Endothelial cell of umbilical vein (primary cell): Measurements from ENCODE around the gene NF1. TPM values are rescaled to one million over a fixed set of nuclear protein-coding genes. Genes with fewer than 3 reads are reported as not detected.
"Not testable (repeated sequence)": the region's sequence is repeated elsewhere in the genome, so short reads cannot be mapped to it uniquely, and the experiment has no call there.

ENCODE experiments used
- BruUV-seq: library from RNA; stranded (reverse); fragments of 400-500 nt; replicated peaks from 2 replicates; lab custom pipeline; 2021; lab: Mats Ljungman, UMichigan
- CTCF ChIA-PET: fragments of 300-600, 350-600 bp; sonication (Branson Sonifier 250); formaldehyde crosslinking; loops from one replicate; lab custom pipeline; 2021; ENCODE audit warnings: antibody characterized with exemption, inconsistent platforms; lab: Charles Lee
- POLR2A ChIA-PET: fragments of 300-600, 350-600 bp; sonication (Branson Sonifier 250); formaldehyde crosslinking; loops from one replicate; lab custom pipeline; 2021; ENCODE audit warnings: antibody characterized with exemption, inconsistent platforms; lab: Charles Lee
- DNase-seq: peaks from one replicate; pipeline ENCODE4 v3.0.0-alpha.2; 2011; ENCODE audit warnings: low read depth, low spot score
- FAIRE-seq: peaks from 2 replicates; lab custom pipeline; 2011; peaks lifted over from hg19 to GRCh38; lab: Jason Lieb, UNC
- H2AFZ ChIP-seq: 2 replicates; pipeline ENCODE4 v1.6.0; 2012; ENCODE audit warnings: low read depth, low read length, control low read depth, inconsistent platforms
- H3K27ac ChIP-seq: 2 replicates; pipeline ENCODE4 v1.5.1; 2011; ENCODE audit warnings: low read depth, mild to moderate bottlenecking, control low read depth, low read length, moderate library complexity; ENCODE audit not compliant: insufficient read depth
- H3K27me3 ChIP-seq, 2 experiments: 2 replicates each; pipeline versions ENCODE4 v1.6.0 to v1.6.1; 2011; ENCODE audit warnings: low read length in 2 of 2, mixed read lengths in 1 of 2; ENCODE audit not compliant: control insufficient read depth in 2 of 2, insufficient read depth in 2 of 2
- H3K36me3 ChIP-seq, 2 experiments: 2 replicates in 1 of 2; 3 replicates in 1 of 2; pipeline ENCODE4 v1.5.1; 2011; ENCODE audit warnings: low read length in 2 of 2, mild to moderate bottlenecking in 1 of 2, moderate library complexity in 1 of 2; ENCODE audit not compliant: control insufficient read depth in 2 of 2, insufficient read depth in 2 of 2; ENCODE audit errors: extremely low read depth in 1 of 2
- H3K4me1 ChIP-seq: 3 replicates; pipeline ENCODE4 v1.5.1; 2011; ENCODE audit warnings: mild to moderate bottlenecking, low read length; ENCODE audit not compliant: control insufficient read depth, insufficient read depth; ENCODE audit errors: extremely low read depth
- H3K4me2 ChIP-seq: 2 replicates; pipeline ENCODE4 v1.6.1; 2011; ENCODE audit warnings: low read length, control low read depth, mixed read lengths; ENCODE audit not compliant: insufficient read depth
- H3K4me3 ChIP-seq, 3 experiments: fragments of 200-600 bp in 1 of 3; sonication (generic), shearing (Covaris generic) in 1 of 3; replicated peaks in 1 of 3; 2 replicates each; pipeline ENCODE4 v1.5.1; 2011 to 2016; ENCODE audit warnings: control low read depth in 3 of 3, low read length in 3 of 3, mild to moderate bottlenecking in 2 of 3, inconsistent platforms in 1 of 3, low read depth in 1 of 3, moderate library complexity in 1 of 3; ENCODE audit not compliant: insufficient read depth in 1 of 3
- H3K79me2 ChIP-seq: 2 replicates; pipeline ENCODE4 v1.6.0; 2012; ENCODE audit warnings: low read length, inconsistent platforms; ENCODE audit not compliant: control insufficient read depth, insufficient read depth
- H3K9ac ChIP-seq: replicated peaks from 2 replicates; pipeline ENCODE3; 2011; ENCODE audit warnings: low read length, control low read depth; ENCODE audit not compliant: insufficient read depth; ENCODE audit errors: extremely low read depth
- H3K9me1 ChIP-seq: replicated peaks from 3 replicates; pipeline ENCODE4 v1.6.0; 2011; ENCODE audit warnings: mild to moderate bottlenecking, low read length; ENCODE audit not compliant: control insufficient read depth, insufficient read depth; ENCODE audit errors: extremely low read depth
- H3K9me3 ChIP-seq: replicated peaks from 2 replicates; pipeline ENCODE4 v1.5.1; 2012; ENCODE audit warnings: low read length, inconsistent platforms; ENCODE audit not compliant: control insufficient read depth, insufficient read depth
- H4K20me1 ChIP-seq: replicated peaks from 2 replicates; pipeline ENCODE3; 2011; ENCODE audit warnings: mild to moderate bottlenecking, low read length; ENCODE audit not compliant: control insufficient read depth, insufficient read depth; ENCODE audit errors: extremely low read depth
- EZH2 ChIP-seq: IDR thresholded peaks from 2 replicates; pipeline ENCODE4 v1.6.1; 2012; ENCODE audit warnings: borderline replicate concordance, low read depth, mild to moderate bottlenecking, moderate library complexity, low read length, inconsistent platforms; ENCODE audit not compliant: severe bottlenecking
- FOS ChIP-seq: IDR thresholded peaks from 2 replicates; pipeline ENCODE4 v1.6.1; 2011; ENCODE audit warnings: mild to moderate bottlenecking, low read length, moderate library complexity, borderline replicate concordance; ENCODE audit not compliant: insufficient read depth
- GATA2 ChIP-seq: IDR thresholded peaks from 2 replicates; pipeline ENCODE4 v1.7.0; 2011; ENCODE audit warnings: low read depth, mild to moderate bottlenecking, moderate library complexity, mixed read lengths, low read length; ENCODE audit not compliant: insufficient read length, insufficient read depth
- JUN ChIP-seq: IDR thresholded peaks from 2 replicates; pipeline ENCODE4 v1.6.1; 2011; ENCODE audit warnings: borderline replicate concordance, low read depth; ENCODE audit not compliant: insufficient read length, insufficient read depth
- MYC ChIP-seq: IDR thresholded peaks from one replicate; pipeline ENCODE4 v1.6.1; 2011; ENCODE audit warnings: mild to moderate bottlenecking, low read depth, low read length
- POLR2A ChIP-seq: IDR thresholded peaks from 2 replicates; pipeline ENCODE4 v1.6.1; 2012; ENCODE audit warnings: low read depth, mild to moderate bottlenecking, control low read depth, low read length
- POLR2AphosphoS5 ChIP-seq: IDR thresholded peaks from 2 replicates; pipeline ENCODE4 v1.6.1; 2012; ENCODE audit warnings: low read depth, mild to moderate bottlenecking, control low read depth, low read length, moderate library complexity; ENCODE audit not compliant: insufficient read depth
- dilution Hi-C: fragments of 300-500 bp; cut with MboI; formaldehyde crosslinking; loops from one replicate; pipeline ENCODE4 v1.15.0; 2019; ENCODE audit warnings: low sequenced_read_pairs; ENCODE audit not compliant: extremely low pct_ligation_motif_present
- intact Hi-C: fragments of 100-400 bp; cut with micrococcal nuclease; formaldehyde crosslinking; loops from one replicate; pipeline ENCODE4 v1.10.0; 2022
- polyA plus RNA-seq, 4 experiments: library from polyadenylated mRNA; depleted of rRNA in 3 of 4; stranded (reverse) in 3 of 4; unstranded in 1 of 4; fragments of >200 nt; gene quantifications; 2 replicates each; pipeline versions ENCODE4 v1.2.1 to v1.2.3, GENCODE V29; 2011 to 2012; ENCODE audit warnings: missing spikeins in 1 of 4
- total RNA-seq: library from RNA; stranded (reverse); gene quantifications from 2 replicates; pipeline ENCODE4 v1.2.3, GENCODE V29; 2021
- TF ChIP-seq, protein P1 (sequence below), 2 donors: IDR thresholded peaks; 1 replicate in 1 of 2; 2 replicates in 1 of 2; pipeline ENCODE4 v1.5.1; 2011; ENCODE audit warnings: low read length in 2 of 2, mild to moderate bottlenecking in 2 of 2, moderate library complexity in 2 of 2, control low read depth in 1 of 2, inconsistent platforms in 1 of 2, low read depth in 1 of 2; ENCODE audit not compliant: insufficient read depth in 1 of 2; ENCODE audit errors: extremely low read depth in 1 of 2
- TF ChIP-seq, protein P2 (sequence below): IDR thresholded peaks from 2 replicates; pipeline ENCODE4 v1.6.1; 2011; ENCODE audit not compliant: insufficient read depth, insufficient read length

The NF1 gene
- total and polyA plus RNA-seq, 2 donors (not counting 3 experiments of a cell fraction or from before 2014, with no cell fraction given), result 13.7 to 42.4 TPM

DNA sequence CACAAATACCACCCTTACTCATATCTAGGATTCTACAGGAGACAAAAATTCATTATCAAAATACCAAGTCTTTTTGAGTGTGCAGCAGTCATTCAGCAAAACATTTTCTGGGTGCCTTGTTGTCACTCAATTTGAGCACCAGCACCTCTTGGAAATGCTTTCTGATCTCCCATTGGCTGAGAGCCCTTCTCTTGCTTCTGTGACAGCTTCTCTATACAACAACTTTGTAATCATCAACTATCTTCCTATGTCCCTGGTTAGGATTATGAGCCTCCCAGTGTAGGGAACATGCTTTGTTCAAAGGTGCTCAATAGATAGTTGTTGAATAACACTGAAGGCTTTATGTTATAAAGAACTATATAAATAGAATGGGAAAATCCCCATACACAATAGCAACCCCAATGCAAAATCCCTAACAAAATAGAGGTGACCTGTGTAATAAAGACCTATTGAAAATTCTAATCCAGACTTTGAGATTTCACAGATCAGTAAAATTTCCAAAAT, 286.4 kb downstream of the NF1 start:
- intact Hi-C loops (no loop called here), dilution Hi-C loops (no loop called here)
- H3K27ac ChIP-seq, result no peak overlapping the region
- CTCF ChIA-PET, result interaction anchor here (2.3 kb wide), 1 partner anchor 8 kb away, joined by 11 read pairs; no protein-coding TSS in a partner anchor
- no peaks in the 10 kb centered on the region for H3K9me3 ChIP-seq
- no peaks in the 10 kb centered on the region for H3K79me2 ChIP-seq
- no peak overlapping the region for H3K4me3 ChIP-seq
- no peaks in the 10 kb centered on the region for H3K36me3 ChIP-seq
- no peaks in the 10 kb centered on the region for H3K9me1 ChIP-seq
- DNase-seq, result no peak
- H2AFZ ChIP-seq, result no peak overlapping the region
- H3K27me3 ChIP-seq, result no peaks in the 10 kb centered on the region
- FAIRE-seq, result no peak
- BruUV-seq, result no TSS peak
- no peak overlapping the region for H3K4me2 ChIP-seq
- H3K4me1 ChIP-seq, result no peaks in the 10 kb centered on the region
- no peaks in the 10 kb centered on the region for H4K20me1 ChIP-seq
- no peak for TF ChIP-seq FOS
- TF ChIP-seq, protein P1, sequence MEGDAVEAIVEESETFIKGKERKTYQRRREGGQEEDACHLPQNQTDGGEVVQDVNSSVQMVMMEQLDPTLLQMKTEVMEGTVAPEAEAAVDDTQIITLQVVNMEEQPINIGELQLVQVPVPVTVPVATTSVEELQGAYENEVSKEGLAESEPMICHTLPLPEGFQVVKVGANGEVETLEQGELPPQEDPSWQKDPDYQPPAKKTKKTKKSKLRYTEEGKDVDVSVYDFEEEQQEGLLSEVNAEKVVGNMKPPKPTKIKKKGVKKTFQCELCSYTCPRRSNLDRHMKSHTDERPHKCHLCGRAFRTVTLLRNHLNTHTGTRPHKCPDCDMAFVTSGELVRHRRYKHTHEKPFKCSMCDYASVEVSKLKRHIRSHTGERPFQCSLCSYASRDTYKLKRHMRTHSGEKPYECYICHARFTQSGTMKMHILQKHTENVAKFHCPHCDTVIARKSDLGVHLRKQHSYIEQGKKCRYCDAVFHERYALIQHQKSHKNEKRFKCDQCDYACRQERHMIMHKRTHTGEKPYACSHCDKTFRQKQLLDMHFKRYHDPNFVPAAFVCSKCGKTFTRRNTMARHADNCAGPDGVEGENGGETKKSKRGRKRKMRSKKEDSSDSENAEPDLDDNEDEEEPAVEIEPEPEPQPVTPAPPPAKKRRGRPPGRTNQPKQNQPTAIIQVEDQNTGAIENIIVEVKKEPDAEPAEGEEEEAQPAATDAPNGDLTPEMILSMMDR (IDR thresholded peaks at IDR 0.05; ENCODE audit: extremely low read depth in 1 of 2, insufficient read depth in 1 of 2, low read depth in 1 of 2, low read length in 2 of 2), result no peak
- TF ChIP-seq JUN, result no peak
- TF ChIP-seq POLR2A, result no peak
- no peak for TF ChIP-seq EZH2
- no peak for TF ChIP-seq POLR2AphosphoS5
- no peak for TF ChIP-seq GATA2
- TF ChIP-seq, protein P2, sequence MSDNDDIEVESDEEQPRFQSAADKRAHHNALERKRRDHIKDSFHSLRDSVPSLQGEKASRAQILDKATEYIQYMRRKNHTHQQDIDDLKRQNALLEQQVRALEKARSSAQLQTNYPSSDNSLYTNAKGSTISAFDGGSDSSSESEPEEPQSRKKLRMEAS, result no peak
- TF ChIP-seq MYC, result no peak
- H3K9ac ChIP-seq, result no peak overlapping the region
- POLR2A ChIA-PET, result no interaction called here

DNA sequence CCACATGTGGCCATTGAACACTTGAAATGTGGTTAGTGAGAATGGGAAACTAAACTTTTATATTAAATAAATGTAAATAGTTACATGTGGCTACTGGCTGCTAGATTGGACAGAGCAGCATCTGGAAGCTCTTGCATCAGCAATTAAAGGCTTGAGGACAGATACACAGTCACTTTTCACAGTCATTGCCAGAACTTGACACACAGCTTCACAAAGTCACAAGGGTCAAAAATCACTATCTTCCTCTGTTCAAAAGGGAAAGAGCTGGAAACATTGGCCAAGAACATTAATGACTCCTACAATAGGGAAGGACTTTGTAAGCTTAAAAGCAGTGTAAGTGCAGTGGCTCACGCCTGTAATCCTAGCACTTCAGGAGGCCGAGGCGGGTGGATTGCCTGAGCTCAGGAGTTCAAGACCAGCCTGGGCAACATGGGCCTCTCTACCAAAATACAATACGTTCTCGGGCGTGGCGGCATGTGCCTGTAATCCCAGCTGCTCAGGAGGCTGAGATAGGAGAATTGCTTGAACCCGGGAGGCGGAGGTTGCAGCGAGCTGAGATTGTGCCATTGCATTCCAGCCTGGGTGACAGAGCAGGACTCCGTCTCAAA, 288.0 kb downstream of the NF1 start:
- H2AFZ ChIP-seq, H4K20me1 ChIP-seq, H3K4me2 ChIP-seq, intact Hi-C loops, POLR2A ChIA-PET, DNase-seq, H3K4me1 ChIP-seq, H3K9me3 ChIP-seq, H3K9ac ChIP-seq, FAIRE-seq, dilution Hi-C loops, BruUV-seq, H3K4me3 ChIP-seq, H3K9me1 ChIP-seq, H3K27ac ChIP-seq, H3K79me2 ChIP-seq, H3K27me3 ChIP-seq, H3K36me3 ChIP-seq: not testable (repeated sequence)
- CTCF ChIA-PET, result interaction anchor here (0.7 to 1.6 kb wide), 3 partner anchors 10 to 167 kb away, joined by 3 to 5 read pairs (median 4); no protein-coding TSS in a partner anchor

DNA sequence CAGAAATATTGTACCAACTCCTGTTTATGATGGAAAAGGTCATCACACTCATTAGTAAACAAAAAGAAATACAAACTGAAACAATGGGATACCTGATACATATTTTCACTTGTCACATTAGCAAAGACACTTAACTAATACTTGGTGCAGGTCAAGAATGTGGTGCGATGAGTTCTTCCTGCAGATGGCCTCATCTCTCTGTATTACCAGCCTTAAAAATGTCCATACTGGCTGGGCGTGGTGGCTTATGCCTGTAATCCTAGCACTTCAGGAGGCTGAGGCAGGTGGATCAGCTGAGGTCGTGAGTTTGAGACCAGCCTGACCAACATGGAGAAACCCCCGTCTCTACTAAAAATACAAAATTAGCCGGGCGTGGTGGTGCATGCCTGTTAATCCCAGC, 288.7 kb downstream of the NF1 start:
- H4K20me1 ChIP-seq, H3K36me3 ChIP-seq, H3K4me1 ChIP-seq, H3K79me2 ChIP-seq, H2AFZ ChIP-seq, H3K4me3 ChIP-seq, BruUV-seq, H3K9ac ChIP-seq, H3K9me3 ChIP-seq, DNase-seq, H3K9me1 ChIP-seq, H3K27ac ChIP-seq, H3K4me2 ChIP-seq, H3K27me3 ChIP-seq, FAIRE-seq, intact Hi-C loops, POLR2A ChIA-PET, dilution Hi-C loops: not testable (repeated sequence)
- CTCF ChIA-PET, result interaction anchor here (0.7 kb wide), 1 partner anchor 168 kb away, joined by 3 read pairs; no protein-coding TSS in a partner anchor
